ENCODE data around the gene PHF3. TPM values are rescaled to one million over a fixed set of nuclear protein-coding genes. Genes with fewer than 3 reads are reported as not detected.

Gene PHF3, protein sequence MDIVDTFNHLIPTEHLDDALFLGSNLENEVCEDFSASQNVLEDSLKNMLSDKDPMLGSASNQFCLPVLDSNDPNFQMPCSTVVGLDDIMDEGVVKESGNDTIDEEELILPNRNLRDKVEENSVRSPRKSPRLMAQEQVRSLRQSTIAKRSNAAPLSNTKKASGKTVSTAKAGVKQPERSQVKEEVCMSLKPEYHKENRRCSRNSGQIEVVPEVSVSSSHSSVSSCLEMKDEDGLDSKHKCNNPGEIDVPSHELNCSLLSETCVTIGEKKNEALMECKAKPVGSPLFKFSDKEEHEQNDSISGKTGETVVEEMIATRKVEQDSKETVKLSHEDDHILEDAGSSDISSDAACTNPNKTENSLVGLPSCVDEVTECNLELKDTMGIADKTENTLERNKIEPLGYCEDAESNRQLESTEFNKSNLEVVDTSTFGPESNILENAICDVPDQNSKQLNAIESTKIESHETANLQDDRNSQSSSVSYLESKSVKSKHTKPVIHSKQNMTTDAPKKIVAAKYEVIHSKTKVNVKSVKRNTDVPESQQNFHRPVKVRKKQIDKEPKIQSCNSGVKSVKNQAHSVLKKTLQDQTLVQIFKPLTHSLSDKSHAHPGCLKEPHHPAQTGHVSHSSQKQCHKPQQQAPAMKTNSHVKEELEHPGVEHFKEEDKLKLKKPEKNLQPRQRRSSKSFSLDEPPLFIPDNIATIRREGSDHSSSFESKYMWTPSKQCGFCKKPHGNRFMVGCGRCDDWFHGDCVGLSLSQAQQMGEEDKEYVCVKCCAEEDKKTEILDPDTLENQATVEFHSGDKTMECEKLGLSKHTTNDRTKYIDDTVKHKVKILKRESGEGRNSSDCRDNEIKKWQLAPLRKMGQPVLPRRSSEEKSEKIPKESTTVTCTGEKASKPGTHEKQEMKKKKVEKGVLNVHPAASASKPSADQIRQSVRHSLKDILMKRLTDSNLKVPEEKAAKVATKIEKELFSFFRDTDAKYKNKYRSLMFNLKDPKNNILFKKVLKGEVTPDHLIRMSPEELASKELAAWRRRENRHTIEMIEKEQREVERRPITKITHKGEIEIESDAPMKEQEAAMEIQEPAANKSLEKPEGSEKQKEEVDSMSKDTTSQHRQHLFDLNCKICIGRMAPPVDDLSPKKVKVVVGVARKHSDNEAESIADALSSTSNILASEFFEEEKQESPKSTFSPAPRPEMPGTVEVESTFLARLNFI (N-terminal part only)
- 24.9 and 53.3 TPM in 2 replicates for total RNA-seq

DNA sequence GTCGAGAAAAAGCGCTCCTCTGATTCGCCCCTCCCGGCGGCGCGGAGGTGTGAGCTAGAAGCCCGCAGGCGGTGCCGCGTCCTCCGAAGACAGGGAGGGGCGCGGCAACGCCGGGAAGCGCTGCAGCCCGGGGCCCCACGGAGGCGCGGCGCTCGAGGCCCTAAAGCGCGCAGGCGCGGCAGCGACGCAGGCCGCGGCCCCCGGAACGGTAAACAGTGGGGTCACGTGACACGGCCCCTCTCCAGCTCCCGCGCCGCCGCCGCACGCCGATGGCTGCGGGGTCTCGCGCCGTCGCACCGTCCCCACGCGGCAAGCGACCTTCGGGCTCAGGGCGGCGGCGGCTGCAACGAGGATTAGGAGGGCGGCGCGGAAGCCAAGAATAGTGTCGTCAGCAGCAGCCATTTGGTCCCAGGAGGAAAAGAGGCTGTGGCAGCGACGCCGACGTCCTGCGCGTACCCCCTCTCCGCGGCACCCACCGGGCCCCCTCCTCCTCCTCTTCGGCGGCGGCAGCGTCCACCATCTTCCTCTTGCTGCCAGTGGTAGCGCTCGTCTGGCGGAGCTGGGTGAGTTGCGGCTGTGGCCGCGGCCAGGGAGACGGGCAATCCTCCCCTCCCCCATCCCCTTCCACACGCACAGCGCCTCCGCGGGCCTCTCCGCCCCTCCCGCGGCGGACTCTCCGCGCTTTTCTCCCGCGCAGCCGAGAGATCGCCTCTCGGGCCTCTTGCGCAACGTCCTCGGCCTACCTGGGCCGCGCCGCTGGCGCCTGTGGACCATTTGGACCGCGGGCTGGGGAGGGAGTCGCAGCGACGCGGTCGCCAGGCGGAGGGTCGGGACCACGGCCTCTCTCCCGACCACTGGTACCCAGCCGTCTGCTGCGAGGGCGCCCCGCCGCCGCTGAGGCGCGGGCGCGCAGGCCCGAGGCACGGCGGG lies at the start of gene PHF3:
Gene PHF3, plus strand, starts transcription at position 215 of the 930 bp plus-strand sequence. CDS start 10,750 bp downstream, outside the sequence.

Other genes starting within 250 kb of the PHF3 start
- gene PTP4A1, start 63.3 kb upstream of the PHF3 start, total RNA-seq = 25.4 and 64.6 TPM in 2 replicates